GM18499 (cell line): ENCODE data around the gene PPP1R1C.

Source experiments
- ATAC-seq: cut with Tn5 transposase; IDR thresholded peaks from one replicate; pipeline ENCODE4 v1.9.1; 2021; ENCODE audit warnings: moderate number of reproducible peaks; ENCODE audit not compliant: insufficient read depth, unreplicated experiment

Gene PPP1R1C

GRCh38 chr2:181970160-181970794 is 15.4 kb upstream of the PPP1R1C start:
- no peak for ATAC-seq

GRCh38 chr2:181971032-181971431 is 14.6 kb upstream of the PPP1R1C start:
- no peak for ATAC-seq

- ATAC-seq: no peak
Observed at GRCh38 chr2:181972431-181973170, 13.1 kb upstream of the PPP1R1C start.

- ATAC-seq: no peak
Observed at GRCh38 chr2:181973171-181973783, 12.4 kb upstream of the PPP1R1C start.

GRCh38 chr2:181977661-181978350 is 7.8 kb upstream of the PPP1R1C start:
- no peak for ATAC-seq

GRCh38 chr2:181978351-181979150 is 7.1 kb upstream of the PPP1R1C start:
- no peak for ATAC-seq

- no peak for ATAC-seq
Observed at GRCh38 chr2:181984060-181984459, 1.6 kb upstream of the PPP1R1C start.

GRCh38 chr2:181984814-181985631 is 630 bp upstream of the PPP1R1C start:
- no peak for ATAC-seq

GRCh38 chr2:181988154-181988924 is 2.7 kb downstream of the PPP1R1C start:
- ATAC-seq: no peak

- no peak for ATAC-seq
Observed at GRCh38 chr2:181989099-181989498, 3.4 kb downstream of the PPP1R1C start.

GRCh38 chr2:181991171-181991885 is 5.7 kb downstream of the PPP1R1C start:
- peak; percentile 89 for ATAC-seq

- ATAC-seq: peak; percentile 89
Observed at GRCh38 chr2:181992776-181993175, 7.1 kb downstream of the PPP1R1C start.

GRCh38 chr2:181995289-181995688 is 9.6 kb downstream of the PPP1R1C start:
- no peak for ATAC-seq

GRCh38 chr2:181998041-181998835 is 12.6 kb downstream of the PPP1R1C start:
- no peak for ATAC-seq

- no peak for ATAC-seq
Observed at GRCh38 chr2:181998891-181999654, 13.4 kb downstream of the PPP1R1C start.

GRCh38 chr2:181999911-182000310 is 14.3 kb downstream of the PPP1R1C start:
- ATAC-seq: no peak
